Right renal pelvis (tissue), 4 donors: ENCODE results near the gene EMD. TPM values are rescaled to one million over a fixed set of nuclear protein-coding genes. Genes with fewer than 3 reads are reported as not detected.
"Not testable (repeated sequence)": the region's sequence is repeated elsewhere in the genome, so short reads cannot be mapped to it uniquely, and the experiment has no call there.

Experiments used
- DNase-seq, 4 donors: peaks; one replicate each; pipeline ENCODE4 v3.0.0-alpha.2; 2013; ENCODE audit warnings: low read depth in 4 of 4, low spot score in 3 of 4, missing footprints in 1 of 4
- polyA plus RNA-seq, 4 donors: library from polyadenylated mRNA; unstranded; fragments of 120-200 nt; gene quantifications; one replicate each; pipeline ENCODE4 v1.2.1, GENCODE V29; 2013; ENCODE audit not compliant: insufficient read length in 4 of 4

EMD gene
- polyA plus RNA-seq, 4 donors, result 68.7 to 96.7 (median 74.0) TPM

DNA sequence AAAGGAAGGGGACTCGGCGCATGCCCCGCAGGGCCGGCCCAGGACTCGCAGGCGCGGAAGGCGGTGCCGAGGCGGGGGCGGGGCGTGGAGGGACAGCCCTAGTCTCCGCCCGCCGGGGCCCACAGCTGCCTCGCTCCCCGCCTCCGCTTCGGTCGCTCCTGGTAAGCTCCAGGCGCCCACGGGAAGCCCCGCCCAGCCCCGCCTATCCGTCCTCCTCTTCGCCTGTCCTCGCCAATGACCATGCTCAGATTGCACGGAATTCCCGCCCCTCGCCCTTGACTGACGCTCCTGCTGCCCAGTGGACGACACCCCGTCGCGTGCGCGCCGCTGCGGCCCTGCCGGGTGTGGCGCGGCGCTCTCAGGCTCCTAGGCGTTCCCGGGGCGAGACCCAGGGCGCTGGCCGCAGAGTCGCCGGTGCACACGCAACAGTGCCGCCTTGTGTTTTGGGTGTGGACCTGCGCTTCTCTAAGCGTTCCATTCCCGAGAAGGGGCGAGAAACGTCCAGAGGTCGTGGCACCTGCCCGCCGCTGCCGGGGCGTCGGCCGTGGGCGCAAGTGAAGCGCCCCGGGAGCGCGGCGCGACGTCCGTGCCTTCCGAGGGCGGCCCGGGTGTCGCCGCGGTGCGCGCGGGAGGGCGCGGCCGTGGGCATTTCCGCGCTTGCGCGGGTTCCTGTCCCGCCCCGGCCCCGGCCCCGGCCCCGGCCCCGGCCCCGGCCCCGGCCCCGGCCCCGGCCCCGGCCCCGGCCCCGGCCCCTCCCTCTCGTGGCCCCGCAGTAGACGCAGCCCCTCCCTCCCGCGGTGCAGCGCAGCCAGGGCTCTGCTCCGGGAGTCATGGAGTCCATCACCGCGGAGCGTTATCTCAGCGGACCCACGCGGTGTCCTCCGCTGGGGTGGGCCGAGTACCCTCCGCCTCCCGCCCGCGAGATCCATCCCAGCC lies 11.0 kb downstream of the EMD start:
- DNase-seq, result not testable (repeated sequence)

DNA sequence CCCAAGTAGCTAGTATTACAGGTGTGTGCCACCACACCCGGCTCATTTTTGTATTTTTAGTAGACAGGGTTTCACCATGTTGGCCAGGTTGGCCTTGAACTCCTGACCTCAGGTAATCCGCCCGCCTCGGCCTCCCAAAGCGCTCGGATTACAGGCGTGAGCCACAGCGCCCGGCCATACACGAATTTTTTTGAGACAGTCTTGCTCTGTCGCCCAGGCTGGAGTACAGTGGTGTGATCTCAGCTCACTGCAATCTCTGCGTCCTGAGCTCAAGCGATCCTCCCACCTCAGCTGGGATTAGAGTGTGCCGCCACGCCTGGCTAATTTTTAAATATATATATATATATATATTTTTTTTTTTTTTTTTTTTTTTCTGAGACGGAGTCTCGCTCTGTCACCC lies 17.3 kb downstream of the EMD start:
- not testable (repeated sequence) for DNase-seq

DNA sequence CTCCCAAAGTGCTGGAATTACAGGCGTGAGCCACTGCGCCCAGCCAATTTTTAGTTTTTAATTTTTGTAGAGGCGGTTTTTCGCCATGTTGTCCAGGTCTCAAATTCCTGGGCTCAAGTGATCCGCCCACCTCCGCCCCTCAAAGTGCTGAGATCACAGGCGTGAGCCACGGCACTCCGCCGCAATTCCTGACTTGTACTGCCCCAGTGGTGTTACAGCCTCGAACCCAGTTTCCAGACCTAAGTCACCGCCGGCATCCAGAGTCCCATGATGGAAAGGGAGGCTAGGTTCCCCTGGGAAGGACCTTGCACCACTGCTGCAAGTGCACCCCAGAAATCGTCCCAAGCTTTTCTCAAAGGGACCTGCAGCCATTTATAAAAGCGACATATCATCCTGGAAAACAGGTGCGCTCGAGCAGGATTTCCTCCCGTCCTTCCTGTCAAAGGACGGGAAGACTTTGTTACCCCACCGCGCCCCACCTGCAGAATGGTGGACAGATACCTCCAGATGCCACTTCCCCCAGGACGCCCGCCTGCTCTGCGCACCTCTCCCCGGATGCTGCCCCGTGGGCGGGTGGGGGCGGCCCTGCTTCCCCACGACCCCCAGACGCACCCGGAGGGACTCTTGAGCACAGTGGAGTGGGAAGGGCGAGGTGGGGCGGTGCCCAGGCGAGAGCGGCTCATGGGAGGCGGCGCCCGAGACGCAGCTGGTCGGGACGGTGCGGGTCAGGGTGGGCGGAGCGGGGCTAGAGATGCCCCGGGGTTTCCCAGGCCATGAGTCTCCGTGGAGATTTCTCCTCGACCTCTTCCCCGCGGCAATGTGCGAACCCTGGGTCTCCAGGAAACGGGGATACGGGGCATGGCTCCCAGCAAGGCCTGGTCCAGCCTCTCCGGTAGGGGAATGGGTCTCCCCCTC lies 18.1 kb downstream of the EMD start:
- DNase-seq, result no peak

DNA sequence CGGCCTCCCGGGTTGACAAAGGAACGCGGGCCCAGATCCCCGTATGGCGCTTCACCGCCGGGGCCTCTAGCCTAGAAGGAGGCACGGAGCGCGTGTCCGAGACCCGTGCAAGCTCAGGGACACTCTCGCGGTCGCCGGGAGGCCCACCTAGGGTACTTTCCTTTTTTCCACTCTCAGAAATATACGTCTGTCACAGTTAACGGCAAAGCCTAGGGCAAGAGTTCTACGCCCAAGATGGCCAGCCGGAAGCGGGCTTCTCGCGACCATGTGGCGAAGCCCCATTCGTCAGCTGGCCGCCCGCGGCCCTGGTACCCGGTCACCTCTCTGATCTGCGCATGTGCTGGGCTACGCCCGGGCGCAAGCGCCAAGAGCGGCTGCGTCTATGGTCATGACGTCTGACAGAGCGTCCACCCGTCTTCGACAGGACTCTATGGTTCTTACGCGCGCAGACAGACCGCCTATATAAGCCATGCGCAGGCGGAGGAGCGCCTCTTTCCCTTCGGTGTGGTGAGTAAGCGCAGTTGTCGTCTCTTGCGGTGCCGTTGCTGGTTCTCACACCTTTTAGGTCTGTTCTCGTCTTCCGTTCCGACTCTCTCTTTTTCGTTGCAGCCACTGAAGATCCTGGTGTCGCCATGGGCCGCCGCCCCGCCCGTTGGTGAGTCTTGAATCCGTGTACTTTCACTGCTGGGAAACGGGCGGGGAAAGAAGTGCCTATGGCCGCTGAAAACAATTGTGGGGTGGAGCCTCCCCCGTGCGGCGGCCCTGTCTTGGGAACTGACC lies 19.0 kb downstream of the EMD start, which contains the start of gene RPL10:
RPL10 (plus strand) TSS at position 490 of the 780 bp plus-strand sequence; CDS start at position 633, 143 bp downstream.
- DNase-seq, result peak in 3 of 4 donors; percentile 82 to 83 (median 83)

DNA sequence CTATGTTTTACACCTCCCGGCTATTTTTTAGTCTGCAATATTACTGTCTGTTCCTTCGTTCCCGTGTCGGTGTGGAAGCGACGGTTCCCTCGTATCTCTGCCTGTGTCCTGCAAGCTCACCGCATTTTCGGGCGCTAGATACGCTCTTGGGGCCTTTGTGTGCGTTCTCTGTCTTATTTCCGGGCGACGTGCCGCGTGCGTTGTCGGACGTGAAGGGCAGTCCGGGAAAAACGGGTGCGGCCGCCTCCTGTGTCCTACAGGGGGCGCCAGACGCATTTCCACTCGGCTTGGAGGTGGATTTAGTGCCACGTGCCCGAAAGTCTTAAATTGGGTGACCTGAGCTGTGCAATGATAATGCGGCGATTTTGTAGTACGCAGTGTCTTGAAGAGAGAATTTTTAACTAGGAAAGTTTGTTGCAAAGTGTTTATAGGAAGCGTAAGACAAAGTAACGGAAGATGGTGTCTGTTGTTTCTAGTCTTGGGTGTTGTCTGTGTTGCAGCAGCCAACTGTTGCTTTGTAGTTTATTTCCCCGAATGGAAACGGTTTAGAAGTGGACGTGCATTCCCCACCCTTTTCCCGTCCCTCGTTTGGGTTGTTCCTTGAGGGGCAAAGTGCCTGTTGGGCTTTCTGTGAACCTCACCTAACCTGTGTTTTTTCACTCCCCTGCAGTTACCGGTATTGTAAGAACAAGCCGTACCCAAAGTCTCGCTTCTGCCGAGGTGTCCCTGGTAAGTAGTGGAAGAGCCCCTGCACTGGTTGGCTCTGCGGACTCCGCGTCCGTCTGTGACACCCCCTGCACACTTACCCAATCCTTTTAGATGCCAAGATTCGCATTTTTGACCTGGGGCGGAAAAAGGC lies 19.8 kb downstream of the EMD start:
- no peak for DNase-seq

DNA sequence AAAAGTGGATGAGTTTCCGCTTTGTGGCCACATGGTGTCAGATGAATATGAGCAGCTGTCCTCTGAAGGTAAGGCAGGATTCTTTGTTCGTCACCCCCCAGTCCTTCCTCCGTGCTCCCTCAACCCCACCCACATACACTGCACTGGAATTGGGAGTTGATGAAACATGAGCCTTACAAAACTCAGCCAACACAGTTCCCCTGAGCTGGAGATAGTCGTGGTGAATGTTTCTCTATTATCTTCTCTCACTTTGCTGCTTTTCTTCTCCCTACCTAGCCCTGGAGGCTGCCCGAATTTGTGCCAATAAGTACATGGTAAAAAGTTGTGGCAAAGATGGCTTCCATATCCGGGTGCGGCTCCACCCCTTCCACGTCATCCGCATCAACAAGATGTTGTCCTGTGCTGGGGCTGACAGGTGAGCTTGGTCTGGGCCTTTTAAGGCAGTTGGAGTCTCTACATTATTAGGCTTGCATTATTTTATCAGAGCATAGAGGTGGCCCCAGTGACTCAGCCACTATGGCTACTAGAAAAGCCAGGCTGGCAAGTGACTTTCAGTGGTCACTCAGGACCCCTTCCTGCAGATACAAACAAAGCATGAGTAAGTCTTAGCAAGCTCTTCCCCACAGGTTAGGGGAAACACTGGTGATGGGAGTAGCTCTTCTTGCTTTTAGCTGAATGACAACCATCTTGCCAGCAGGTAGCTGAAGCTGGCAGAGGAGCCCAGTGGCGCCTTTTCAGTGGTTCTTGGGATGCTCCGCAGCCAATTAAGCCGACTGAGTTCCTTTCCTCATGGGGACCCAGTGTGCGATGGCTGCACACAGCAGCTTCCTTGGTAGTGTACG lies 20.7 kb downstream of the EMD start:
- no peak for DNase-seq

DNA sequence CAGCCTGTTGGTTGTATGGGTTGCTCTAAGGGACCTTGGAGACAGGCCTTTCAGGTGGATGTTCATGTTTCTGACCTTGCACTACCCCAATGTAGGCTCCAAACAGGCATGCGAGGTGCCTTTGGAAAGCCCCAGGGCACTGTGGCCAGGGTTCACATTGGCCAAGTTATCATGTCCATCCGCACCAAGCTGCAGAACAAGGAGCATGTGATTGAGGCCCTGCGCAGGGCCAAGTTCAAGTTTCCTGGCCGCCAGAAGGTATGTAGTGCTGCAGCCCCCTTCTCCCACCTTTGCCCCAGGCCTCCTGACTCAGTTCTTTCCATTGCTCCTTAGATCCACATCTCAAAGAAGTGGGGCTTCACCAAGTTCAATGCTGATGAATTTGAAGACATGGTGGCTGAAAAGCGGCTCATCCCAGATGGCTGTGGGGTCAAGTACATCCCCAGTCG lies 21.3 kb downstream of the EMD start:
- DNase-seq, result not testable (repeated sequence)

DNA sequence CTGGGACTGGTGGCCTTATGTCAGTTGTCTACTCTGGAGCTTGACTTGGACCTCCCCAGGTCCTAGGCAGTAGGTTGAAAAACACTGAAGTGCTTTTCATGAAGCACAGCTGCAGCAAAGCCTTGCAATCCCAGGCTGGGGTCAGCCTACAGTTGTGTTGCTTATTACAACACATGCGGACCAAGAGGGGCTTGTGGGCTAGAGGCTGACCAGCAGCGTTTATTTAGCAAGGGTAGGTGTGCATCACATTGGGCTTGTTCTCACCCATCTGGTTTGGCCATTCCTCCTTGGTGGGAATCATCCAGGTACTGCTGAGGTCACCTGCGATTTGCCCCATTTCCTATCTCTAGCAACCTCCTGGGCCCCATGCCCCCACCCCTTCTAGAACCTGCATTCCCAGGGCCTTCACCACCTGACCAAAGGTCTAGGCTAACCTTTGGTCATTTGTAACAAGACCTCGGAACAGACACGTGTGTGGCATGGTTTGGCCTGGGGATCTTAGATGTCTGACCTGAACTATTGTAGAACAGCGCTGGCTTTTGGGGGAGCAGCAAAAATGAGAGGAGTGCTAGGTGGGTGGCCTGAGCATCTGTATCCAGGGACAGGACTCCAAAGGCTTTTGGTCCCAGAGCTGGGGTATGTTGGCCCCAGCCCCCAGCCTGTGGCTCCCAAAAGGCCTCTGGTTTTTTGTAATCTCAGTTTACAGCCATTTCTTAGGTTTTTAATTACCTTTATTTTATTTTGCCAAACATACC lies 22.1 kb downstream of the EMD start:
- no peak for DNase-seq

DNA sequence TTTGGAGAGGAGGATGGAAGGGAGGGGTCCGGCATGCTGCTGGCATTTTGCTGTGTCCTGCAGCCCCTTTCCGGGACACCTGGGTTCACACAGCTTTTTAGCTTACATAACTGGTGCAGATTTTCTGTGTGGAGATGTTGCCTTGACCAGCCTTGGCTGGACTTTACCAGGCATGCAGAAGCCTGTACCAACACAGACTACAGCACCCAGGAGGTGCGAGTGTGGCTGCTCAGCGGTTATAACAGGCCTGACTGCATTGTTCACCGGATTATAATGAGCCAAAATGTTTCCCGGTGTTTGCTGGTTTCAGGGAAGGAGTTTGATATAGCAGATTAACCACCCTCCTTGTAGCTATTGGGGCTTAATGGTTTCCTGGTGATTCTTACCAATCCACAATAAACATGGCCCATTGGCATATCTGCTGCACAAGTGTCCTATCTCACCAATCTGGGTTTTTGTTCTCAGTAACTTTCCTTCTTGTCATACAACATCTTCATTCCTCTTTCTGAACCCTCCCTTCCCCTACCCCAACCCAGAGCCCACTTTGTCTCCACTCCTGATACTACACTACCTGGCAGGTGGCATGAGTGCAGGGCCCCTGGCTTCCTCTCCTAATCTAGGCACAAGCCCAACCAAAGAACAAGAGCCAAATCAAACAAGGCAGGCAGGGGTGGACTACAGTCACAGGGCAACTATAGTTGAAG lies 23.0 kb downstream of the EMD start:
- no peak for DNase-seq

DNA sequence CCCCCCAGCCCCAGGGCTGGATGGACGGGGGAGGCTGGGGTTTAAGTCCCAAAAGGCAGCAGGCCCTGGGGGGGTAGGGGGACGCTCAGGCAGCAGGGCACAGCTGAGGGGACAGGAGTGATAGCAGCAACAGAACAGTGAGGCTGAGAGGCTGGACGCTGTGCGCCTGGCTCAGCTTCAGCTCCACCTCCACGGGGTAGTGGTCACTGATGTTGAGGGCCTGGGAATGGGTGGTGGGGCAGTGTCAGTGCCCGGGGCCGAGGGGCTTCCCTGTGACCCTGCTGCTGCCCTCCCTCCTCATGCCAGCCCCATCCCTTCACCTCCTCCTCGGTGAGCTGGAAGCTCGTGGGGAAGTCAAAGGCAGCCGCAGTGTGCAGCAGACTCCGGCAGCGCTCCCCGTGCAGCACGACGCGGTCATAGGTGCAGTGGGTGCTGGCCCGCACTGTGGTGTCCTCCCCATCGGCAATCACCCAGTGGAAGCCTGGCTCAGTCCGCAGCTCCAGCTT lies 23.6 kb downstream of the EMD start:
- no peak for DNase-seq

DNA sequence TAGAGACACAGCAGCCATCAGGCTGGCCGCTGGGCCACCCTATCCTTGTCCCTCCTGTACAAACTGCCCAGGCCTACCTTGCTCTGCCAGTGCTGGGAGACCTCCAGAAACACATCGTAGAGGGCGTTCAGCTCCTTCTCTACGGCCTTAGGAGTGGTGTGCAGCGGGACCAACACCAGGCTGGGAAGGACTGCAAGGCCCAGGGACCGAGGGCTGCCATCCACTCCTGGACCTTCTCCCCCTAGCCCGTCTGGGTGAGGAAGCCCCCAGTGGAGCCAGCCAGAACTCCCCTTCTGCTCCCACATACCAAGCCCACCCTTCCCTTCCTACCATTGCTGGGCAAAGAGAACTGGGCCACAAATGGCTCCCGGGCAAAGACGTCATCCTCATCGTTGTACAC lies 24.1 kb downstream of the EMD start:
- no peak for DNase-seq

DNA sequence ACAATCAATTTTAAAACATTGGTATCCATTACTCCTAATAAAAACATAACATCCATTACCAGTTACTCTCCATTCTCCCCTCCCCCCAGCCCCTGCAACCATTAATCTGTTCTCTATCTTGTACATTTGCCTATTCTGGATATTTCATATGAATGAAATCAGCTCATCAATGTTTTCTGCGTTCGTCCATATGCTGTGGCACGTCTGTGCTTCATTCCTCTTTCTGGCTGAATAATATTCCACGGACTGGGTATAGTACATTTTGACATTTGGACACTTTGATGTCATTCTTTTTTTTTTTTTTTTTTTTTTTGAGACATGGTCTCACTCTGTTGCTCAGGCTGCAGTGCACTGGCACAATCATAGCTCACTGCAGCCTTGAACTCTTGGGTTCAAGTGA lies 24.8 kb downstream of the EMD start:
- DNase-seq, result no peak

DNA sequence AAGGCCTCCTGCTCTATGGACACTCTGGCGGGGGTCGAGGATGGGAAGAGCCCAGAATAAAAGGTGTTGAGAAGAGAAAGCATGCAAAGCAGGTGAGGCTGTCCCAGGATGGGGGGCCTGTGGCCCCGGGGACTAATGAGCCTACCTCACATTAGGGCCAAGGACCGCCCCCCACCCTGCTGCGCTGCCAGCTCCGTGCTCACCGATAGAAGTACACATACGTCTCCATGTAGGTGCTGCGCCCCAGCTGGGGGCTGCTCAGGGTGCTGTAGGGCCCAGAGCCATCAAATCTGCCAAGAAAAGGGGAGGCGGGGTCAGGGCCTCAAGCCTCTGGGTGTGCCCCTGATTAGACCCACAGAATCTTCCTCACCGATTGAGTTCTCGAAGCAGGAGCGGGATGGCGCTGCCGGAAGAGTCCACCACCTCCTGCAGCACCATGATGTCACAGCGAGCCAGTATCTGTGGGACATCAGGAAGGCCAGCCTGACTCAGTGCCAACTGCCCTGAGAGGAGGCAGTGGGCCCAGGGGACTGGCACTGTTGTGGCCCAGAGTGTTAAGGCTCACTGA lies 25.6 kb downstream of the EMD start:
- no peak for DNase-seq

DNA sequence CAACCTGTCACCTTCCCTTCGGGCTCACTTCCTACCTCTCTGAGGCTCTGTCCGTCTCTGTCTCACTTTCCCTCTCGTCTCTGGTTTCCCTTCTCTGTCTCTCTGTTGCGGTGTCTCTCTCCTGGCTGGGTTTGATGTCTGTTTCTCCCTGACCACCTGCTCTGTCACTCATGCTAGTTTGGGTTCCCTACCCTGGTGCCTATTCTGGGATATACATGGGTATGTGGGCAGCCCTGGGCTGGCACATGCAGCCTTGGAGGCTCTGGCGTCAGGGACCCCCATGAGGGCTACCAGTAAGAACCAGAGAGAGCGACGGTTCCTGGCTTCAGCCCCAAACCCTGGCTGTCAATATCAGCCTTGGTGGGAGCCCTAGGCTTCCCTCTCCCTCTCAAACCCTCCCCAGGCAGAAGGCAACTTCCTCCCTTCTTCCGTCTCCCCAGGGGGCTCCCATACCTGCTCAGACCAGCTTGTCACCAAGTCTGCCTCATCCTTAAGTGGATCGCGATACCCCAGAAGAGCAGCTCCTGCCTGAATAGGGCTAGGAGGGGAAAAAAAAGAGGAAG lies 29.6 kb downstream of the EMD start:
- DNase-seq, result no peak

DNA sequence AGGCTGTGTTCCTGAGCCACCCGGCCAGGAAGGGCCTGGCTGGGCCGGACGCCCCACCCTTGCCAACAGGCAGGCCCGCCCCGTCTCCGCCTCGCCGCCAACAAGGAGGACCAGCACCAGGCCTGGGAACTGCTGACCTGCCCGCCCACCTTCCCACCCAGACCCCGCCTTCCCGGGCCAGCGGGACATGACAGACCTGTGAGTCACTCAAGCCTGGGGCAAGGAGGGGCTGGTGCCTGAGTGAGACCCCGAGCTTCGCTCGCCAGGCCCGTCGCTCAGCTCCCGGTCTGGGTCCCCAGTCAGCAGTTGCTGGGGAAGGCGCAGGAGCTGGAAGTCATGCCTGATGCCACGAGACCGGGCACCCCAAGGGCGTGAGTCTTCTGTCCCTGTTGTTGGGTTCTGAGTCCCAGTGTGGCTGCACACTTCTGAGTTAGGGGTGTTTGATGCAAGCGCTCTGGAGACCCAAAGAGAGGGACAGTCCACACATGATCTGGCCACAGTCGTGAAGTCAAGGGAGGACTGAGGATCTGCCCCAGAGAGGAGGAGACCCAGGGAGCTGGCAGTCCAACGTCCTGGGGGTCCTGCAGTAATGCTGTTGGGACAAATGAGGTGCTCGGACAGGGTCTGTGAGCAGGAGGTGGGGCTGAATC lies 30.3 kb downstream of the EMD start, which contains the start of gene DNASE1L1:
DNASE1L1 (minus strand) TSS at position 33 of the 650 bp plus-strand sequence. CDS start 3,686 bp downstream, outside the sequence.
- no peak for DNase-seq

DNA sequence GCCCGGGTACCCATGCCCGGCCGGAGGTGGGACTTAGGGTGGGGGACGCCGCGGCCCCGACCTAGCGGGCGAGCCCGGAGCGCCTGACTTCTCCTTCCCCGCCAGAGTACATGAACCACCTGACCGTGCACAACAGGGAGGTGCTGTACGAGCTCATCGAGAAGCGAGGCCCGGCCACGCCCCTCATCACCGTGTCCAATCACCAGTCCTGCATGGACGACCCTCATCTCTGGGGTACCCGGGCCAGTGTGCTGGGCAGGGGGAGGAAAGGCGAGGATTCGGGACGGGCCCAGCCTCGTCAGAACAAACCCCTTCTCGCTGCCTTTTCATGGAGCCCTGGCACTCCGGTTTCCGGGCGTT lies 32.9 kb downstream of the EMD start:
- no peak for DNase-seq
